Activated T-cell treated with anti-CD3 and anti-CD28 coated beads for 24 hours (primary cell): ENCODE data around the gene BDH1.

Source experiments
- DNase-seq: peaks from one replicate; pipeline ENCODE4 v3.0.0-alpha.2; 2020; ENCODE audit warnings: low read depth

Gene BDH1

GRCh38 chr3:197547306-197548011, 8.3 kb downstream of the BDH1 start:
- DNase-seq, result no peak

DNA sequence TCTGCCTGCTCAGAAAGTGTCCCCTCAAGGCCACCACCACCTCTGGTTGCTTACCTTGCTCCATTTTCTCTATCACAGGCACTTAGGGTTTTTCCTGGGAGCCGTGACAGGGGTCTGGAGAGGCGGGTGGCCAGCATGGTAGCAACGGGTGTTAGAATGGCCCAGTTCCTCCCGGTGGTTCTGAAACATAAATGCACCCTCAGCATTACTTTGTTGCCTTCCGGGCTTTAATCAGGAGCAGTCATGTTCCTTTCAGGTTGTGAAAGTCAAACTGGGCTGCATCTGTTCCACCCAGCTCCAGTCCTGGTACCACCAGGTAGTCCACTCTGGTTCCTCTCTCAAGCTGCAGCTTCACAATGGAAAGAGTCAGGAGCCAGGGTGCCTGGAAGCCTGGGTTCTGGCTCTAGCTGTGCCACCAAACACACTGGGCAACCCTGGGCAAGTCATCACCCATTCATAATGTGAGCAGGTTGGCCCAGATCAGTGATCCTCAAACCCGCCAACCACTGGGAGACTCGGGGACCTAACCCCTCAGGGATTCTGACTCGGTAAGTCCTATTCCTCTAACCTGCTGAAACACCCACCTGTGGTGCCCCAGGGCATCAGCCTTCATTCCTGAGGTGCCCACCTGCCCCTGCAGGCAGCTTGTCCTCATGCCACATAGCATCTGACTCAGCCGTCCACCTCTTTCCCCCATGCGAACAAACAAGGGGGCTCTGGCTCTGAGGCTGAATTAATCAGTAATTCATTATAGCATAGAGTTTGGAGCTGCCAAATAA, 9.3 kb downstream of the BDH1 start:
- no peak for DNase-seq

DNA sequence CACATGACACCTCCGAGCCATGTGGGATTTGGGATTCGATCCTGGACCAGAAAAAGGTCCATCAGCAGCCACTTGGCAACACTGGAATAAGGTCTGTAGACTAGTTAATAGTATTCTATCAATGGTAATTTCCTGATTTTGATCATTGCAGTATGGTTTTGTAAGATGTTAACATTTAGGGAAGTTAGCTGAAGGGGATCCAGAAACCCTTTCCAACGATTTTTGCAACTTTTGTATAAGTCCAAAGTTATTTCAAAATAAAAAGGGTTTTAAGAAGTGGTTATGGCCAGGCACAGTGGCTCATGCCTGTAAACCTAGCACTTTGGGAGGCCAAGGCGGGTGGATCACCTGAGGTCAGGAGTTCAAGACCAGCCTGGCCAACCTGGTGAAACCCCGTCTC, 10.2 kb downstream of the BDH1 start:
- DNase-seq, result no peak

DNA sequence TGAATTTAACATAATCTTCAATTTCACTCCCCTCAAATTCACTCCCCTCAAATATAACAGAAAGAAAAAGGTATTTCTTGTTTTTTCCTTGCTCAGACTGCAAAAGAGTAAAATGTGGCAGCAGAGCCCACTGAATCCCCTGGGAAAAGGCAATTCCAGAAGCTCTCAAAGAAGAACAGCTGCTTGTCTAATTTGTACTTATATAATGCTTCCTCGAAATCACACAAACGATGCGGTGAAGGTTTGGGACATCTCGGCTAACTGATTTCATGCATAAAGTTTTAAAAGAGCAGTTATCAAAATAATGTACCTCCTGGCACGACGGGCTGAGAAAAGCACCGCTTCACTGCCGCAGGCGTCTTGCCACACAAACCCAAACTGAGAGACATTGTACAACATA, 10.7 kb downstream of the BDH1 start:
- no peak for DNase-seq

- no peak for DNase-seq
Observed at GRCh38 chr3:197542741-197543454, 12.9 kb downstream of the BDH1 start.

DNA sequence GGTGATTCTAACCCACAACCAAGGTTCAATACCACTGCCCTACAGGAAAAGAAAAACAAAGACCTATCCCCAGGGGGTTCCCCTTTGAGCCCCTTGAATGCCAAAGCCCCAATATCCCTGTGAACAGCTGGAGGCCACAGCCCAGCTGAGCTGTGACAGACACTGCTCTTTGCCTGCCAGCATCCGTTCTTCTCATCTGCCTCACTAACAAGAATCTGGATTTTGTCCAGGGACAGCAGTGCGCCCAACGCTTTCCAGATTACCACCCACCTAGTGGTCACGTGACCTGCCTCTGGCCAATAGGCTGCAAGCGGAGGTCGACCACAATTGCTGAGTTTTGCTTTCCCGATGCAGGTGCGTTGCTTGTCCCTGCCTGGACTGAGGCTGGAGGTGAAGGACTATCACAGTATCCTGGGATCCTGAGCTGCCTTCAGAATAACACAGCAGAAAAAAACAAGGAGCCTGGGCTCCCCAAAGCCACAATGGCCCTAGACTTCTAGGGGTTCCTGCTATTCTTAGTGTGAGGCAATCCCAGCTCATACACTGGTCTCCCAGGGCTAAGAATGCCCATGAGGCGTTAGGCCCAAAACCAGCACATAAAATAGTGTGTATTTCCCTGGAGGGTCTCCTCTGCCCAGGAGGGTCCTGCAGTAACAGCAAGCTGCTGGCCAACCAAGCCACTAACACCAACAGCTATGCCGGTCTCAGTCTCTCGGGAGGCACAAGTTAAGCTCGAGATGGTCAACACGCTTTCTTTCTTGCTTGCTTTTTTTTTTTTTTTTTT, 13.8 kb downstream of the BDH1 start:
- DNase-seq, result no peak

DNA sequence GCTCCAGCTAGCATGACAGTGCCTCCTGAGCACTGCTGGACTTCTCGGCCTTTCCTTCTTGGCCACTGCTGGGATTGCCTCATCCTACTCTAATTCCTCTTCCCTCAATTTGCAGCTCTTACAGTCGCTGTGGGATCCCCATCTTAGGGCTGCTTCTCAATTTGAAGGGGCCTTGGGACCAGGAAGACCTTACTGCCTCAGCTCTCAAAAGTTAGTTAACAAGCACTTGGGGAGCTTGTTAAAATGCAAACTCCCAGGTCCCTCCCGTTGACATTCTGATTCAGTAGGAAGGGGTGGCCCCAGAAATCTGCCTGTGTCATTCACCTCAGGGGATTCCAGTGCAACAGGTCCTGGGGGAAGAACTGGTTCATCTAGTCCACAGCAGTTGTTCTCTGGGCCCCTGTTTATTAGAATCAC, 14.8 kb downstream of the BDH1 start:
- no peak for DNase-seq

DNA sequence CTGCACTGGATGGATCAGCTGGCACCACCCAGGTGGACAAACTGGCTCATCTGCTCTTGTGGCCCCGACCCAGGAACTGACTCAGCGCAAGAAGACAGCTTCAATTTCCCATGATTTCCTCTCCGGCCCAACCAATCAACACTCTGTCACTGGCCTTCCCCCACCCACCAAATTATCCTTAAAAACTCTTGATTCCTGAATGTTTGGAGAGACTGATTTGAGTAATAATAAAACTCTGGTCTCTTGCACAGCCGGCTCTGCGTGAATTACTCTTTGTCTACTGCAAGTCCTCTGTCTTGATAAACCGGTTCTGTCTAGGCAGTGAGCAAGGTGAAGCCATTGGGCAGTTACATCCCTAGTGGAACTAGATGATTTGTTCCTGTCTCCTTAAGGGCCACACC, 16.1 kb downstream of the BDH1 start:
- DNase-seq, result no peak

DNA sequence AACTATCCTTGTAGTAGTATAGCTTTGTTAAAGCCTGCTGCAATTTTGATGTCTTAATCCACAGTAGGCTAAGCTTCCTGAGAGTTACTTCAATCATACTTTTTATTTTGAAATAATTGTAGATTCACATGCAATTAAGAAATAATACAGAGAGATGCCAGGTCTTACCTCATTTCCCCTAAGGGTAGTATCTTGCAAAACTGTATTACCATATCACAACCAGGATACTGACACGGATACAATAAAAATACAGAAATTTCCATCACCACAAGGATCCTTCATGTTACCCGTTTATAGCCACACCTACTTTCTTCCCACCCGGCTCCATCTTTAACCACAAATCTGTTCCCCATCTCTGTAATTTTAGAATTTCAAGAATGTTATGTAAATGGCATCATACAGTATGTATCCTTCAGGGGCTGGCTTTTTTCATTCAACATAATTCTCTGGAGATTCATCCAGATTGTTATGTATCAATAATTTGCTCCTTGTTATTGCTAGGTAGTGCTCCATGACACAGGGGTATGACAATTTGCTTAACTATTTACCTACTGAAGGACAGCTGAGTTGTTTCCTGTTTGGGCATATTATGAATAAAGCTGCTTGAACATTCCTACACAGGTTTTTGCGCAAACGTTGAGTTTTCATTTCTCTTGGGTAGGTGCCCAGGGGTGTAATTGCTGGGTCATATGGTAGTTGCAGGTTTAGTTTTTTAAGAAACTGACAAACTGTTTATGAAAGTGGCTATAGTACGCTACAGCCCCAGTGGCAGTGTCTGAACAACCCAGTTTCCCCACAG, 21.6 kb downstream of the BDH1 start:
- no peak for DNase-seq

- no peak for DNase-seq
Observed at GRCh38 chr3:197533396-197533795, 22.4 kb downstream of the BDH1 start.

- DNase-seq, result no peak
Observed at GRCh38 chr3:197532388-197532787, 23.4 kb downstream of the BDH1 start.

GRCh38 chr3:197528190-197528589, 27.6 kb downstream of the BDH1 start:
- DNase-seq, result no peak

DNA sequence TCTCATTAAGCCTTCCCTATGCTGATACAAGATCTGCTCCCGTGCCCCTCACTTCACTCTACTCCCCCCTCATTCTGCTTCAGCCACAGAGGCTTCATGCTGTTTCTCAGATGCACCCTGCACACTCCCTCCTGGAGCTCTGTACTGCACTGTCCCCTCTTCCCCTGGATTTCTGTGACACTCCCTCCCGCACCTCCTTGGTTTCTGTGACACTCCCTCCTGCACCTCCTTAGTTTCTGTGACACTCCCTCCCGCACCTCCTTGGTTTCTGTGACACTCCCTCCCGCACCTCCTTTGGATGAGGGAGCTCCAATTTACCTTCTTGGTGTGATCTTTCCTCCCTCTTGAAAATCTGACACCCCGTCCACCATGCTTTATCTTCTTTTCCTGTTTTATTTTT, 28.2 kb downstream of the BDH1 start:
- no peak for DNase-seq

DNA sequence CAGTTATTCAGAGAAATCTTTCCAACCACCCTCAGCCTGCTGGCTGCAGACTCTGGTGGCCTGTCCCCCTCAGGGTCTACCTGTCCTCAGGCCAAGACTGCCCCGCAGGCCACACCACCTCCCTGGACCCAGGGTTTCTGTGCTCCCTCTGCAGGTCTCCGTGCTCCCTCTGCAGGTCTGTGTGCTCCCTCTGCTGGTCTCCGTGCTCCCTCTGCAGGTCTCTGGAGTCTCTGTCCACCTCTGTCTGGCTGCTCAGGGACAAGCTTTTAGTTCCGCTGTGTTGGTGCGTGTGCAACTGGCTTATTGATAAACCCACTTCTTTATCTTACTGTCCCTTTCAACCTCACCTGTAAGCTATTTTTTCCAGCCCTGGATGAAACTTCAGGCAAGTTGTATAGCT, 30.1 kb downstream of the BDH1 start:
- DNase-seq, result no peak

DNA sequence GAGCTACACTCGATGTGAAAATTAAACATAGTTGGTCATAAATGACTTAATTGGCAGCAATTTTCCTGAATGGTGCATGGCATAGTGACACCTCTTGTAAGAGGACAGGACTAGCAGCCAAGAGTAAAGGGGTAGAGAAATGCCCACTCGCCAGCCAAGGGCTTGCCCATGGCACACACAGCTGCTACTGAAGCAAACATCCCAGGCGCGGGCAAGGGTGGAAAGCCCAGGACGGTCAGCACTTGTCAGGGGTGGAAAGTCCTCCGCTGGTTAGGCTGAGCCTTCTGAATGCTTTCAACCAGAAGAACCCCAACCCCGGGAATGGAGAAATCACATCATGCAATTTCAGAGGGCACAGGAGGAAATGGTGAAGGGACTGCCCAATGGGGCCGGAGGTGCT, 31.6 kb downstream of the BDH1 start:
- no peak for DNase-seq

GRCh38 chr3:197523526-197523925, 32.2 kb downstream of the BDH1 start:
- no peak for DNase-seq

GRCh38 chr3:197522881-197523441, 32.8 kb downstream of the BDH1 start:
- DNase-seq, result no peak

DNA sequence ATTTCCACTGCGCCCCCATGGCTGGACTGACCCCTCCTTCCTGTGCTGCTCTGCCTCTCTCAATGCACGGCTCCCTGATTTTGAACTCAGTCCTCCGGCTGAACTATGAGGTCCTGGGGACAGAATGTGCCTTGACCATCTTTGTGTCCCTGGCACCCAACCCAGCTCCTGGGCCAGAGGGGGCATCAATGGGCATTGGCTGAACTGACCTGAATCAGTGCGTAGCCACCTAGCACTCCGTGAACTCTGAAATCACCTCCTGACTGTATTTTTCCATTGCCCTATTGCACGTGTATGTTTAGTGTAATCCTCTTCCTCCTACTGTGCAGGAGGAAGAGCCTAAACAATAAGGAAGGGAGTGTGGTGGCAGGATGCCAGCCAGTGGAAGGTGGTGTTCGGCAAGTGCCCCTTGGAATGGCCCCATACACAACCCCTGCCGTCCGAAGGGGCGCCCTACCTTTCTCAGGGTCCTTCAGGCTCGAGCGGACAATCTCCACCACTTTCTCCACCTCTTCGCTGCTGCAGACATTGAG, 33.5 kb downstream of the BDH1 start:
- DNase-seq, result no peak

DNA sequence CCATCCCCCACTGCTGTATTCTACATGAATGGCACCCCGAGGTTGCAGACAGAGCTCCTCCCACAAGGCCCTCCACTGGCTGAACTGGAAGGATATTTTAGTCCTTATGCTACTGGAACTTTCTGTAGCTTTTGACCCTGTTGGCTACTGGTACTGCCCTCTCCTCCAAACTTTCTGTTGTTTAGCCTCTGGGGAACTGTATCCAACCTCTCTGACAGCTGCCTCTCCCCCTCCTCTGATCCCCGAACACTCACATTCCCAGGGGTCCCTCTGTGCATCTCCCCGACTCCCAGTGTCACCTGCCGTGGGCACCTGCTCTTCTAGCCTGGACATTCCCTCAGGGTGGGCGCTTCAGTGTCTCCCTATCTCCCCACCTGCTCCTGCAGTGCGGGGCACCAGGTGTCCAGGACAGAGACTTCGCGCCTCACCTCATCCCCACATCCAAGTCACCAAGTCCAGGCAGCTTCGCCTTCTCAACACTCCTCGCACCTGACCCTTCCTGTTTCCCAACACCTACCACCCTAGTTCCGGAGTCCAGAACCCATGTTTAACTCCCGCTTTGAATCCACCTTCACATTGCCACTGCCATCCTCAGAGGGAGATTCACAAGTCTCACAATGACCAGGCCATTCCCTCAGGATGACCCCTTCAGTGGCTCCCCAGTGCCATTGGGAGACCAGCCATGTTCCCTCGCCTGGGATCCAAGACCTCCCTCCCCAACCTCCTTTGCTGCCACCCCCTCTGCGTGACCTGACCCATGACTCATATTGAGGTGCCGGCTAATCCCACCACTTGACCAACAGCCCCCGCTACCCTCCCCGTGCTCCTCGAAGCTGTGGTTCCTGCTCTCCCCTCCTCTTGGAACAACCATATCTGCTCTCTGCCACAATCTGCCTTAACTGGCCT, 34.2 kb downstream of the BDH1 start:
- no peak for DNase-seq
